Trophoblast cell (in vitro differentiated cells and primary cell): ENCODE measurements around the gene TACC3.

ENCODE experiments used
- DNase-seq, 2 donors: peaks; one replicate each; pipeline ENCODE4 v3.0.0-alpha.2; 2016
- H2AFZ ChIP-seq: 2 replicates; pipeline ENCODE4 v1.6.1; 2013; ENCODE audit warnings: low read length, moderate library complexity, mild to moderate bottlenecking; ENCODE audit not compliant: insufficient read depth, poor library complexity
- H2AK5ac ChIP-seq: 2 replicates; pipeline ENCODE4 v1.6.1; 2013; ENCODE audit warnings: mild to moderate bottlenecking, low read length
- H2BK120ac ChIP-seq: 2 replicates; pipeline ENCODE4 v1.6.1; 2013; ENCODE audit warnings: low read length, mild to moderate bottlenecking, moderate library complexity; ENCODE audit not compliant: insufficient read depth, poor library complexity
- H2BK12ac ChIP-seq: 2 replicates; pipeline ENCODE4 v1.6.1; 2013; ENCODE audit warnings: mild to moderate bottlenecking, low read length, moderate library complexity
- H2BK5ac ChIP-seq: 2 replicates; pipeline ENCODE4 v1.6.1; 2013; ENCODE audit warnings: low read length, low read depth, moderate library complexity, mild to moderate bottlenecking; ENCODE audit not compliant: poor library complexity
- H3K14ac ChIP-seq: 2 replicates; pipeline ENCODE4 v1.6.1; 2013; ENCODE audit warnings: mild to moderate bottlenecking, low read length
- H3K18ac ChIP-seq: 2 replicates; pipeline ENCODE4 v1.6.1; 2013; ENCODE audit warnings: mild to moderate bottlenecking, low read length
- H3K23ac ChIP-seq: 2 replicates; pipeline ENCODE4 v1.6.1; 2013; ENCODE audit warnings: low read length
- H3K27ac ChIP-seq: 2 replicates; pipeline ENCODE4 v1.5.1; 2013; ENCODE audit warnings: low read depth, mild to moderate bottlenecking, inconsistent platforms, low read length, moderate library complexity
- H3K27me3 ChIP-seq: 2 replicates; pipeline ENCODE4 v1.6.1; 2013; ENCODE audit warnings: inconsistent platforms, mild to moderate bottlenecking, low read length, moderate library complexity; ENCODE audit not compliant: insufficient read depth
- H3K36me3 ChIP-seq, 2 experiments: 1 replicate in 1 of 2; 2 replicates in 1 of 2; pipeline ENCODE4 v1.6.1; 2013; ENCODE audit warnings: low read length in 2 of 2, mild to moderate bottlenecking in 2 of 2, moderate library complexity in 1 of 2; ENCODE audit not compliant: insufficient read depth in 2 of 2, control insufficient read depth in 1 of 2
- H3K4ac ChIP-seq: 2 replicates; pipeline ENCODE4 v1.6.1; 2013; ENCODE audit warnings: low read depth, mild to moderate bottlenecking, low read length, moderate library complexity
- H3K4me1 ChIP-seq, 2 experiments: 1 replicate in 1 of 2; 2 replicates in 1 of 2; pipeline ENCODE4 v1.6.1; 2013; ENCODE audit warnings: low read length in 2 of 2, mild to moderate bottlenecking in 2 of 2, moderate library complexity in 1 of 2; ENCODE audit not compliant: insufficient read depth in 2 of 2, control insufficient read depth in 1 of 2
- H3K4me2 ChIP-seq: 2 replicates; pipeline ENCODE4 v1.6.1; 2013; ENCODE audit warnings: inconsistent platforms, mild to moderate bottlenecking, low read length, moderate library complexity
- H3K4me3 ChIP-seq: 2 replicates; pipeline ENCODE4 v1.5.1; 2013; ENCODE audit warnings: mild to moderate bottlenecking, low read depth, low read length, inconsistent platforms
- H3K79me1 ChIP-seq: one replicate; pipeline ENCODE4 v1.6.1; 2013; ENCODE audit warnings: low read length
- H3K79me2 ChIP-seq: 2 replicates; pipeline ENCODE4 v1.6.1; 2013; ENCODE audit warnings: low read length, mild to moderate bottlenecking; ENCODE audit not compliant: control insufficient read depth, insufficient read depth, poor library complexity
- H3K9ac ChIP-seq: 2 replicates; pipeline ENCODE4 v1.6.1; 2013; ENCODE audit warnings: mild to moderate bottlenecking, low read length
- H3K9me3 ChIP-seq: 2 replicates; pipeline ENCODE4 v1.6.1; 2013; ENCODE audit warnings: low read depth, mild to moderate bottlenecking, control low read depth, inconsistent platforms, low read length; ENCODE audit not compliant: insufficient read depth
- H4K12ac ChIP-seq: 2 replicates; pipeline ENCODE4 v1.6.1; 2013; ENCODE audit warnings: low read depth, mild to moderate bottlenecking, low read length, moderate library complexity
- H4K8ac ChIP-seq: 2 replicates; pipeline ENCODE4 v1.6.1; 2013; ENCODE audit warnings: low read depth, mild to moderate bottlenecking, low read length, moderate library complexity
- H4K91ac ChIP-seq: one replicate; pipeline ENCODE4 v1.6.1; 2013; ENCODE audit warnings: low read depth, mild to moderate bottlenecking, low read length, moderate library complexity
- WGBS: extraction: QIAGEN DNeasy Blood & Tissue Kit; methylation state at CpG from one replicate; pipeline ENCODE4 v1.1.7; 2013; ENCODE audit warnings: missing lambda C conversion rate; ENCODE audit not compliant: insufficient read length, insufficient coverage; ENCODE audit errors: extremely low coverage; 5-methylcytosine and 5-hydroxymethylcytosine counted together

TACC3 gene

GRCh38 chr4:1783015-1783414, 61.7 kb downstream of the TACC3 start:
- Histone ChIP-seq H3K4me3 (no peak overlapping the region), H2BK120ac (no peak overlapping the region), H3K18ac (no peak overlapping the region), H3K79me2 (no peaks in the 10 kb centered on the region), H3K9me3 (peaks cover 2% of the 10 kb centered on the region), H2AK5ac (no peak overlapping the region), H3K36me3 (no peaks in the 10 kb centered on the region), H4K91ac (no peak overlapping the region), H3K14ac (no peak overlapping the region), H3K4me1 (peaks cover 13 to 24% of the 10 kb centered on the region in 2 experiments), H3K4me2 (no peak overlapping the region), H2BK5ac (no peak overlapping the region), H2AFZ (no peak overlapping the region), H3K27me3 (no peaks in the 10 kb centered on the region), H2BK12ac (no peak overlapping the region), H3K79me1 (peaks cover 10% of the 10 kb centered on the region), H4K8ac (no peak overlapping the region), H3K27ac (no peak overlapping the region), H3K9ac (no peak overlapping the region), H3K4ac (no peak overlapping the region), H3K23ac (no peak overlapping the region), H4K12ac (no peak overlapping the region)
- DNase-seq, result no peak
- no CpG with 5 or more reads among the region's 10 CpGs for WGBS

GRCh38 chr4:1783970-1784369, 62.6 kb downstream of the TACC3 start:
- H4K12ac ChIP-seq, result no peak overlapping the region
- no peak overlapping the region for H2BK5ac ChIP-seq
- H2BK12ac ChIP-seq, result no peak overlapping the region
- H3K79me2 ChIP-seq, result no peaks in the 10 kb centered on the region
- H3K23ac ChIP-seq, result no peak overlapping the region
- no peak overlapping the region for H3K4me2 ChIP-seq
- no peak overlapping the region for H3K14ac ChIP-seq
- H3K18ac ChIP-seq, result no peak overlapping the region
- DNase-seq, result no peak
- H3K9ac ChIP-seq, result no peak overlapping the region
- H2BK120ac ChIP-seq, result no peak overlapping the region
- peaks cover 2% of the 10 kb centered on the region for H3K9me3 ChIP-seq
- H3K79me1 ChIP-seq, result peaks cover 2% of the 10 kb centered on the region
- H3K4ac ChIP-seq, result no peak overlapping the region
- H4K8ac ChIP-seq, result no peak overlapping the region
- no CpG with 5 or more reads among the region's 12 CpGs for WGBS
- H3K27ac ChIP-seq, result no peak overlapping the region
- H3K36me3 ChIP-seq, result no peaks in the 10 kb centered on the region
- no peak overlapping the region for H2AFZ ChIP-seq
- no peaks in the 10 kb centered on the region for H3K27me3 ChIP-seq
- H3K4me1 ChIP-seq, result peaks cover 7 to 16% of the 10 kb centered on the region in 2 experiments
- H4K91ac ChIP-seq, result no peak overlapping the region
- H2AK5ac ChIP-seq, result no peak overlapping the region
- no peak overlapping the region for H3K4me3 ChIP-seq

DNA sequence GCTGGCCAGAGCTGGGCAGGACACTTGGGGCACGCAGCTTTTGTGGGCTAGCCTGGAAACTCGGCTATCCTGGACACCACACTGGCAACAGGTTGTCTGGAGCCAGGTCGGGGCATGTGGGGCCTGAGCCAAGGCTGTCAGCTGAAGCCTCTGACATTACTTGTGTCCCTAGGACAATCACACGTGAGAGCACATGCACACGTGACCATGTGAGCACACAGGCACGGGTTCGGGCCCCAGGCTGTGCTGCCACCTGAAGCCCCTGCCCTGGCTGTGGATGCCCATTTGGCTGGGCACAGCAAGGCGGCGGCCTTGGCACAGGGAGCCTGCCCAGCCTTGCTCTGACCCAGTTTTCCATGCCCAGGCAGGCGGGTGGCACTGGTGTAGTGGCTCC, 63.1 kb downstream of the TACC3 start:
- Histone ChIP-seq H2AFZ (no peak overlapping the region), H3K79me2 (no peaks in the 10 kb centered on the region)
- no CpG with 5 or more reads among the region's 10 CpGs for WGBS

DNA sequence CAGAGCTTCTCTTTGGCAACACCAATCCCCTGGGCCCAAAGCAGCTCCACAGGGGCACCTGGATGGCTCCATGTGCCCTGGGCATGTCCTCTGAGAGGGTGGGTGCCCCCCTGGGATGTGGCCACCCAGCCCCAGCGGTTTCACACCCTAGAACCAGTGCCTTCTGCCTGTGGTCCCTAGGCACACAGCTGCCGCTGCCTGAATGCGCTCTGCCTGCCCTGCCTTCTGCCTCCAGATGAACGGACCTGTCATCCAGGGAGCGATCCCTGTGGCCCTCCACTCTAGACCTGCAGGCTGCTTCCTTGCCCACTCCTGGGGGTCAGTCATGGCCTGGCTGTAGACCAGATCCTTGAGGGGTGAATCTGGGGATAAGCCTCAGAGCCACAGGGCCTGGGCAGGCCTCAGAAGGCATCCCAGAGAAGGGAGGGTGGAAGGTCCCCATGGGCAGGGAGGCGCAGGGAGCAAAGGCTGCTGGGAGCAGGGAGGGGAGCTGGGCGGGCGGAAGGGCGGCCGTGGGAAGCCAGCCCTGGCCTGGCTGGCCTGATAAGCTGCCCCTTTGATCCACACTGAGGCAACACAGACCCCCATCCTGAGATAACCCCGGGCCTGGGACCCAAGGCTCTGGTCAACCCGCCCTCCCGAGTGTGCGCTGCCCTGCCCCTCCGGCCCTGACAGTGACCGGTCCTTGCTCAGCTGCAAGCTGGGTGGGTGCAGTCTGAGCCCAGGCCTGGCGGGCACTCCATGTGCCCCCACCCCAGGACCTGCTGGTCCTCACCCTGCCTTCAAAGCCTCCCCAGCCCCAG, 63.7 kb downstream of the TACC3 start:
- Histone ChIP-seq H2BK120ac (no peak overlapping the region), H3K36me3 (no peaks in the 10 kb centered on the region), H3K27ac (no peak overlapping the region), H3K14ac (no peak overlapping the region), H3K9ac (no peak overlapping the region), H3K79me1 (no peaks in the 10 kb centered on the region), H3K4me1 (peaks cover 2 to 5% of the 10 kb centered on the region in 2 experiments), H2AK5ac (no peak overlapping the region), H3K4me2 (no peak overlapping the region), H2BK12ac (no peak overlapping the region), H3K23ac (no peak overlapping the region), H3K4ac (no peak overlapping the region), H3K18ac (no peak overlapping the region), H3K79me2 (no peaks in the 10 kb centered on the region), H3K27me3 (no peaks in the 10 kb centered on the region), H4K12ac (no peak overlapping the region), H4K8ac (no peak overlapping the region), H2AFZ (no peak overlapping the region), H3K4me3 (no peak overlapping the region), H3K9me3 (peaks cover 2% of the 10 kb centered on the region), H2BK5ac (no peak overlapping the region), H4K91ac (no peak overlapping the region)
- no CpG with 5 or more reads among the region's 17 CpGs for WGBS
- DNase-seq, result no peak

More for the DNA sequence above, 63.1 kb downstream of the TACC3 start:
- Histone ChIP-seq H3K9me3 (peaks cover 2% of the 10 kb centered on the region), H3K18ac (no peak overlapping the region), H3K27ac (no peak overlapping the region), H2BK12ac (no peak overlapping the region), H4K8ac (no peak overlapping the region), H3K9ac (no peak overlapping the region), H2BK5ac (no peak overlapping the region), H3K27me3 (no peaks in the 10 kb centered on the region), H3K79me1 (no peaks in the 10 kb centered on the region), H3K14ac (no peak overlapping the region), H3K36me3 (no peaks in the 10 kb centered on the region), H3K4me3 (peak overlapping the region; percentile 4), H2AK5ac (no peak overlapping the region), H3K4me2 (no peak overlapping the region), H3K4me1 (peaks cover 7 to 11% of the 10 kb centered on the region in 2 experiments), H2BK120ac (no peak overlapping the region), H3K23ac (no peak overlapping the region), H4K91ac (no peak overlapping the region), H3K4ac (no peak overlapping the region), H4K12ac (no peak overlapping the region)
- no peak for DNase-seq
